H9 (cell line): ENCODE data around the gene RIMBP2. TPM values are rescaled to one million over a fixed set of nuclear protein-coding genes. Genes with fewer than 3 reads are reported as not detected.

Experiments
- DNase-seq: peaks from one replicate; pipeline ENCODE4 v3.0.0-alpha.2; 2017
- H2AFZ ChIP-seq: one replicate; pipeline ENCODE4 v1.6.1; 2013; ENCODE audit warnings: mild to moderate bottlenecking, low read length, control low read depth, moderate library complexity
- H2AK5ac ChIP-seq: 2 replicates; pipeline ENCODE4 v1.6.1; 2013; ENCODE audit warnings: low read length, control low read depth, mixed read lengths; ENCODE audit not compliant: insufficient read length
- H2BK120ac ChIP-seq: one replicate; pipeline ENCODE4 v1.6.1; 2013; ENCODE audit warnings: low read depth, mild to moderate bottlenecking, low read length, control low read depth, inconsistent platforms; ENCODE audit not compliant: poor library complexity, severe bottlenecking
- H2BK12ac ChIP-seq: 2 replicates; pipeline ENCODE4 v1.6.1; 2013; ENCODE audit warnings: low read length, control low read depth, mixed read lengths, low read depth; ENCODE audit not compliant: insufficient read length
- H2BK15ac ChIP-seq: 2 replicates; pipeline ENCODE4 v1.6.1; 2013; ENCODE audit warnings: low read depth, low read length, control low read depth
- H2BK20ac ChIP-seq: one replicate; pipeline ENCODE4 v1.6.1; 2013; ENCODE audit warnings: low read depth, mild to moderate bottlenecking, low read length, control low read depth, inconsistent platforms; ENCODE audit not compliant: poor library complexity, severe bottlenecking
- H2BK5ac ChIP-seq: 2 replicates; pipeline ENCODE4 v1.6.1; 2013; ENCODE audit warnings: low read length, control low read depth, mixed read lengths; ENCODE audit not compliant: insufficient read length
- H3K14ac ChIP-seq: 2 replicates; pipeline ENCODE4 v1.6.1; 2013; ENCODE audit warnings: low read length, control low read depth; ENCODE audit not compliant: insufficient read depth
- H3K18ac ChIP-seq: 2 replicates; pipeline ENCODE4 v1.6.1; 2013; ENCODE audit warnings: low read depth, mild to moderate bottlenecking, mixed read lengths, low read length, control low read depth; ENCODE audit not compliant: insufficient read length
- H3K23ac ChIP-seq: 2 replicates; pipeline ENCODE4 v1.6.1; 2013; ENCODE audit warnings: low read length, control low read depth, mixed read lengths, low read depth; ENCODE audit not compliant: insufficient read length
- H3K23me2 ChIP-seq: 2 replicates; pipeline ENCODE4 v1.6.1; 2013; ENCODE audit warnings: low read depth, mild to moderate bottlenecking, mixed read lengths, low read length, control low read depth; ENCODE audit not compliant: insufficient read length, poor library complexity, severe bottlenecking
- H3K27ac ChIP-seq: 2 replicates; pipeline ENCODE4 v1.5.1; 2013; ENCODE audit warnings: low read length, control low read depth, mixed read lengths, low read depth; ENCODE audit not compliant: insufficient read length
- H3K27me3 ChIP-seq: 2 replicates; pipeline ENCODE4 v1.6.1; 2013; ENCODE audit warnings: low read length, control low read depth, inconsistent platforms; ENCODE audit not compliant: insufficient read depth
- H3K4ac ChIP-seq: 2 replicates; pipeline ENCODE4 v1.6.1; 2013; ENCODE audit warnings: low read depth, mild to moderate bottlenecking, control low read depth, inconsistent platforms, low read length, moderate library complexity
- H3K4me1 ChIP-seq: 2 replicates; pipeline ENCODE4 v1.6.1; 2013; ENCODE audit warnings: low read length, control low read depth, inconsistent platforms; ENCODE audit not compliant: insufficient read depth
- H3K4me2 ChIP-seq: 2 replicates; pipeline ENCODE4 v1.6.1; 2013; ENCODE audit warnings: low read length, control low read depth, mixed read lengths; ENCODE audit not compliant: insufficient read length, insufficient read depth
- H3K56ac ChIP-seq: 2 replicates; pipeline ENCODE4 v1.6.1; 2013; ENCODE audit warnings: low read depth, mild to moderate bottlenecking, mixed read lengths, low read length, control low read depth; ENCODE audit not compliant: insufficient read length
- H3K79me1 ChIP-seq: 2 replicates; pipeline ENCODE4 v1.6.1; 2013; ENCODE audit warnings: low read depth, mild to moderate bottlenecking, moderate library complexity, low read length, control low read depth, inconsistent platforms; ENCODE audit not compliant: insufficient read depth, poor library complexity, severe bottlenecking
- H3K79me2 ChIP-seq: 2 replicates; pipeline ENCODE4 v1.6.1; 2013; ENCODE audit warnings: low read length, control low read depth, inconsistent platforms; ENCODE audit not compliant: insufficient read depth
- H3K9ac ChIP-seq: 2 replicates; pipeline ENCODE4 v1.6.1; 2013; ENCODE audit warnings: low read length, control low read depth, mixed read lengths; ENCODE audit not compliant: insufficient read length; ENCODE audit errors: extremely low read depth
- H3K9me3 ChIP-seq: one replicate; pipeline ENCODE4 v1.6.1; 2013; ENCODE audit warnings: low read depth, low read length, inconsistent platforms; ENCODE audit not compliant: control insufficient read depth
- H3T11ph ChIP-seq: one replicate; pipeline ENCODE4 v1.6.1; 2013; ENCODE audit warnings: mild to moderate bottlenecking, low read length, control low read depth, inconsistent platforms
- H4K20me1 ChIP-seq: one replicate; pipeline ENCODE4 v1.6.1; 2013; ENCODE audit not compliant: control insufficient read depth, insufficient read length, insufficient read depth
- H4K5ac ChIP-seq: 2 replicates; pipeline ENCODE4 v1.6.1; 2013; ENCODE audit warnings: low read depth, mild to moderate bottlenecking, mixed read lengths, low read length, control low read depth; ENCODE audit not compliant: insufficient read length
- H4K8ac ChIP-seq: replicated peaks from 2 replicates; pipeline ENCODE4 v1.6.1; 2013; ENCODE audit warnings: low read length, control low read depth, mixed read lengths, low read depth; ENCODE audit not compliant: insufficient read length
- H4K91ac ChIP-seq: 2 replicates; pipeline ENCODE4 v1.6.1; 2013; ENCODE audit warnings: low read depth, mild to moderate bottlenecking, moderate library complexity, mixed read lengths, low read length, control low read depth; ENCODE audit not compliant: insufficient read length
- H3K27ac Mint-ChIP-seq, 3 experiments: 2 replicates in 2 of 3; 3 replicates in 1 of 3; pipeline ENCODE4 v1.8.0; 2020 to 2021; ENCODE audit warnings: mixed read lengths in 3 of 3, mild to moderate bottlenecking in 1 of 3, moderate library complexity in 1 of 3
- H3K27me3 Mint-ChIP-seq: 2 replicates; pipeline ENCODE4 v1.8.0; 2021; ENCODE audit warnings: low read depth, mild to moderate bottlenecking, moderate library complexity, mixed read lengths
- H3K36me3 Mint-ChIP-seq, 3 experiments: 2 replicates in 2 of 3; 3 replicates in 1 of 3; pipeline ENCODE4 v1.8.0; 2020 to 2021; ENCODE audit warnings: low read depth in 3 of 3, mixed read lengths in 3 of 3; ENCODE audit not compliant: insufficient read depth in 1 of 3
- H3K4me1 Mint-ChIP-seq, 2 experiments: 2 replicates each; pipeline ENCODE4 v1.8.0; 2020; ENCODE audit warnings: mixed read lengths in 2 of 2
- H3K4me3 Mint-ChIP-seq, 2 experiments: 2 replicates in 1 of 2; 3 replicates in 1 of 2; pipeline ENCODE4 v1.8.0; 2020 to 2021; ENCODE audit warnings: mild to moderate bottlenecking in 2 of 2, mixed read lengths in 2 of 2, moderate library complexity in 1 of 2
- H3K9me3 Mint-ChIP-seq, 2 experiments: 2 replicates in 1 of 2; 3 replicates in 1 of 2; pipeline ENCODE4 v1.8.0; 2020; ENCODE audit warnings: mild to moderate bottlenecking in 2 of 2, mixed read lengths in 2 of 2, moderate library complexity in 1 of 2
- WGBS: extraction: QIAGEN DNeasy Blood & Tissue Kit; methylation state at CpG from one replicate; pipeline ENCODE4 v1.1.7; 2013; ENCODE audit warnings: missing lambda C conversion rate, low lambda C conversion rate, mixed read lengths; ENCODE audit not compliant: insufficient read length; ENCODE audit errors: extremely low coverage; 5-methylcytosine and 5-hydroxymethylcytosine counted together
- total RNA-seq: library from RNA; stranded (reverse); gene quantifications from 2 replicates; pipeline ENCODE4 v1.2.1, GENCODE V29; 2021
- TF ChIP-seq, protein P1 (sequence below): fragments of 200-600 bp; sonication (generic); conservative IDR thresholded peaks from 3 replicates; pipeline ENCODE4 v1.8.0; 2021; ENCODE audit warnings: antibody characterized with exemption, mild to moderate bottlenecking

RIMBP2 gene
- total RNA-seq, 1 experiment from 2014 or later, result 0.70 TPM

DNA sequence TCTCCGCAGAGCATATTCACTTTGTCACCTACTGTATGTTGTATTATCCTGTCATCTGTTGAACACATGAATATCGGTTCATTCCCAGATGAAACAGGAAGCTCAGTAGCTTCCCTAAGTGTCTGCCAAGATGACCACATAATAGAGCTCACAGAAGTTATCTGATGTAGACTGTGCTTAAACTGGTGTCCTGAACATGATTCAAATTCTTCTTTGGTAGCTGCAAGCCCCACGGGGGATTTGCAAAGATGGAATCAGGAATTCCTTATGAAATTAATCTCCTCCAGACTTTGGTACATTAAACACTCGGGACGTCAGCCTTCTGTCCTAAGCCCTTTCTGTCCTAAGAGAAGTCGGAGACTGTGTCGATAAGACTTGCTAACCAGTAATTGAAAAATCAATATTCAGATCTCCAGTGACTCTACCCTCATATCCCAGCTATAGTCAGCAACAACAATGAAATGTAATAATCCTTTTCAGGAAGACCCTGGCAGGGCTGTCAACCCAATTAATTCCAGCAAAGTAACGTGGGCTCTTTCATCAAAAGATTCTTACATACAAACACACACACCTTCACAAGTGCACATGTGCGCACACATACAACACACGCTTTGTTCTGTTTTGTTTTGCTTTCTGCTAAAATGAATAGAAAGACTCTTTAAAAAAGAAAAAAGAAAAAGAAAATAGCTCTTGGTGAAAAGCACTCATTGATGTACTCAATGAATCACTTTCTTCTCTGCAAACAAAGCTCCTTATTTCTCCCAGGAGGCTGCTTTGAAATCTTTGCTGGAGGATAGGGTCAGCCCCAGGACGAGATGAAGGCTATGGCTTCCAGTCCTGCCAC, 127.2 kb downstream of the RIMBP2 start:
- Histone ChIP-seq H2BK20ac (no peak overlapping the region), H3K23me2 (no peaks in the 10 kb centered on the region), H2BK12ac (no peak overlapping the region), H2AFZ (no peak overlapping the region), H3K79me1 (no peaks in the 10 kb centered on the region), H4K91ac (no peak overlapping the region), H3K27me3 (no peaks in the 10 kb centered on the region), H2BK5ac (no peak overlapping the region), H2AK5ac (no peak overlapping the region), H2BK15ac (no peak overlapping the region), H3K56ac (no peak overlapping the region), H3K4me1 (no peaks in the 10 kb centered on the region), H3K4ac (no peak overlapping the region), H3K79me2 (no peaks in the 10 kb centered on the region), H4K20me1 (no peaks in the 10 kb centered on the region), H3T11ph (no peak overlapping the region), H2BK120ac (no peak overlapping the region), H4K8ac (no peak overlapping the region), H3K18ac (no peak overlapping the region), H3K9me3 (no peaks in the 10 kb centered on the region), H3K27ac (no peak overlapping the region), H3K9ac (no peak overlapping the region), H3K14ac (no peak overlapping the region), H3K23ac (no peak overlapping the region), H4K5ac (no peak overlapping the region), H3K4me2 (no peak overlapping the region)
- TF ChIP-seq, protein P1, sequence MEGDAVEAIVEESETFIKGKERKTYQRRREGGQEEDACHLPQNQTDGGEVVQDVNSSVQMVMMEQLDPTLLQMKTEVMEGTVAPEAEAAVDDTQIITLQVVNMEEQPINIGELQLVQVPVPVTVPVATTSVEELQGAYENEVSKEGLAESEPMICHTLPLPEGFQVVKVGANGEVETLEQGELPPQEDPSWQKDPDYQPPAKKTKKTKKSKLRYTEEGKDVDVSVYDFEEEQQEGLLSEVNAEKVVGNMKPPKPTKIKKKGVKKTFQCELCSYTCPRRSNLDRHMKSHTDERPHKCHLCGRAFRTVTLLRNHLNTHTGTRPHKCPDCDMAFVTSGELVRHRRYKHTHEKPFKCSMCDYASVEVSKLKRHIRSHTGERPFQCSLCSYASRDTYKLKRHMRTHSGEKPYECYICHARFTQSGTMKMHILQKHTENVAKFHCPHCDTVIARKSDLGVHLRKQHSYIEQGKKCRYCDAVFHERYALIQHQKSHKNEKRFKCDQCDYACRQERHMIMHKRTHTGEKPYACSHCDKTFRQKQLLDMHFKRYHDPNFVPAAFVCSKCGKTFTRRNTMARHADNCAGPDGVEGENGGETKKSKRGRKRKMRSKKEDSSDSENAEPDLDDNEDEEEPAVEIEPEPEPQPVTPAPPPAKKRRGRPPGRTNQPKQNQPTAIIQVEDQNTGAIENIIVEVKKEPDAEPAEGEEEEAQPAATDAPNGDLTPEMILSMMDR, result no peak
- peaks cover 14 to 15% of the 10 kb centered on the region in 2 experiments for H3K4me1 Mint-ChIP-seq
- H3K27me3 Mint-ChIP-seq, result peaks cover 34% of the 10 kb centered on the region
- no peak overlapping the region for H3K27ac Mint-ChIP-seq
- DNase-seq, result no peak
- H3K4me3 Mint-ChIP-seq, result no peak overlapping the region
- WGBS, result no CpG with 5 or more reads among the region's 11 CpGs
- peaks cover 0 to 9% of the 10 kb centered on the region in 2 experiments; a peak in 3 of 5 replicates for H3K9me3 Mint-ChIP-seq
- H3K36me3 Mint-ChIP-seq, result peaks cover 0 to 2% (median 0%) of the 10 kb centered on the region in 3 experiments; a peak in 2 of 7 replicates
